Skeletal muscle satellite cell (primary cell): ENCODE results near the gene MS4A3.
"Not testable (repeated sequence)": the region's sequence is repeated elsewhere in the genome, so short reads cannot be mapped to it uniquely, and the experiment has no call there.

Source experiments
- H3K27me3 ChIP-seq: 2 replicates; pipeline ENCODE4 v1.7.0; 2013; ENCODE audit warnings: low read length; ENCODE audit not compliant: control insufficient read depth, insufficient read depth
- H3K36me3 ChIP-seq: 2 replicates; pipeline ENCODE4 v1.7.0; 2013; ENCODE audit warnings: mild to moderate bottlenecking, control low read depth, low read length; ENCODE audit not compliant: insufficient read depth
- H3K4me1 ChIP-seq: 2 replicates; pipeline ENCODE4 v1.7.0; 2013; ENCODE audit warnings: low read length; ENCODE audit not compliant: control insufficient read depth, insufficient read depth
- H3K4me2 ChIP-seq: 2 replicates; pipeline ENCODE4 v1.7.0; 2013; ENCODE audit warnings: mild to moderate bottlenecking, low read length
- H3K4me3 ChIP-seq: 2 replicates; pipeline ENCODE4 v1.7.0; 2013; ENCODE audit warnings: low read length
- H3K9ac ChIP-seq: 2 replicates; pipeline ENCODE4 v1.7.0; 2013; ENCODE audit warnings: mild to moderate bottlenecking, low read depth, low read length, moderate library complexity
- H3K9me3 ChIP-seq: replicated peaks from 2 replicates; pipeline ENCODE4 v1.7.0; 2013; ENCODE audit warnings: mild to moderate bottlenecking, control low read depth, low read length

The MS4A3 gene

GRCh38 chr11:60097189-60097588, 40.7 kb downstream of the MS4A3 start:
- Histone ChIP-seq H3K9ac (no peak overlapping the region), H3K36me3 (no peaks in the 10 kb centered on the region), H3K9me3 (peaks cover 6% of the 10 kb centered on the region), H3K27me3 (no peaks in the 10 kb centered on the region), H3K4me2 (no peak overlapping the region), H3K4me3 (no peak overlapping the region), H3K4me1 (no peaks in the 10 kb centered on the region)

GRCh38 chr11:60098508-60098907, 42.0 kb downstream of the MS4A3 start:
- H3K9ac ChIP-seq: no peak overlapping the region
- H3K36me3 ChIP-seq: no peaks in the 10 kb centered on the region
- peaks cover 6% of the 10 kb centered on the region for H3K9me3 ChIP-seq
- H3K4me1 ChIP-seq: no peaks in the 10 kb centered on the region
- H3K4me2 ChIP-seq: no peak overlapping the region
- no peaks in the 10 kb centered on the region for H3K27me3 ChIP-seq
- H3K4me3 ChIP-seq: no peak overlapping the region

GRCh38 chr11:60100516-60100915, 44.1 kb downstream of the MS4A3 start:
- H3K4me1 ChIP-seq: no peaks in the 10 kb centered on the region
- no peak overlapping the region for H3K9ac ChIP-seq
- H3K4me3 ChIP-seq: no peak overlapping the region
- peaks cover 6% of the 10 kb centered on the region for H3K9me3 ChIP-seq
- H3K36me3 ChIP-seq: no peaks in the 10 kb centered on the region
- H3K4me2 ChIP-seq: no peak overlapping the region
- H3K27me3 ChIP-seq: no peaks in the 10 kb centered on the region

GRCh38 chr11:60101368-60101767, 44.9 kb downstream of the MS4A3 start:
- H3K4me1 ChIP-seq, H3K4me2 ChIP-seq, H3K9ac ChIP-seq, H3K4me3 ChIP-seq, H3K36me3 ChIP-seq, H3K9me3 ChIP-seq, H3K27me3 ChIP-seq: not testable (repeated sequence)

- not testable (repeated sequence) for H3K9ac ChIP-seq, H3K4me2 ChIP-seq, H3K4me1 ChIP-seq, H3K9me3 ChIP-seq, H3K4me3 ChIP-seq, H3K27me3 ChIP-seq, H3K36me3 ChIP-seq
Observed at GRCh38 chr11:60104471-60105115, 48.1 kb downstream of the MS4A3 start.

GRCh38 chr11:60108631-60109030, 52.2 kb downstream of the MS4A3 start:
- H3K36me3 ChIP-seq, H3K9ac ChIP-seq, H3K4me2 ChIP-seq, H3K9me3 ChIP-seq, H3K4me3 ChIP-seq, H3K4me1 ChIP-seq, H3K27me3 ChIP-seq: not testable (repeated sequence)

GRCh38 chr11:60111793-60112192, 55.3 kb downstream of the MS4A3 start:
- Histone ChIP-seq H3K4me2 (no peak overlapping the region), H3K4me1 (no peaks in the 10 kb centered on the region), H3K27me3 (no peaks in the 10 kb centered on the region), H3K9me3 (no peaks in the 10 kb centered on the region), H3K36me3 (no peaks in the 10 kb centered on the region), H3K4me3 (no peak overlapping the region), H3K9ac (no peak overlapping the region)

- H3K9ac ChIP-seq: no peak overlapping the region
- no peak overlapping the region for H3K4me3 ChIP-seq
- H3K4me1 ChIP-seq: no peaks in the 10 kb centered on the region
- H3K36me3 ChIP-seq: no peaks in the 10 kb centered on the region
- no peak overlapping the region for H3K4me2 ChIP-seq
- H3K9me3 ChIP-seq: no peaks in the 10 kb centered on the region
- H3K27me3 ChIP-seq: no peaks in the 10 kb centered on the region
Observed at GRCh38 chr11:60116996-60117790, 60.7 kb downstream of the MS4A3 start.

GRCh38 chr11:60118338-60118737, 61.9 kb downstream of the MS4A3 start:
- Histone ChIP-seq H3K27me3 (no peaks in the 10 kb centered on the region), H3K9ac (no peak overlapping the region), H3K9me3 (no peaks in the 10 kb centered on the region), H3K4me3 (no peak overlapping the region), H3K4me1 (no peaks in the 10 kb centered on the region), H3K4me2 (no peak overlapping the region), H3K36me3 (no peaks in the 10 kb centered on the region)

- Histone ChIP-seq H3K9ac (no peak overlapping the region), H3K4me1 (no peaks in the 10 kb centered on the region), H3K27me3 (no peaks in the 10 kb centered on the region), H3K4me2 (no peak overlapping the region), H3K36me3 (no peaks in the 10 kb centered on the region), H3K4me3 (no peak overlapping the region), H3K9me3 (no peaks in the 10 kb centered on the region)
Observed at GRCh38 chr11:60119710-60120109, 63.2 kb downstream of the MS4A3 start.
